Heart right ventricle (tissue), 16 donors: ENCODE data around the gene KCP. TPM values are rescaled to one million over a fixed set of nuclear protein-coding genes. Genes with fewer than 3 reads are reported as not detected.
"Not testable (repeated sequence)": the region's sequence is repeated elsewhere in the genome, so short reads cannot be mapped to it uniquely, and the experiment has no call there.

Experiments
- ATAC-seq, 8 donors: fragments of 200-7000 bp; cut with Tn5 transposase; one replicate each; pipeline ENCODE4 v1.9.1; 2020; ENCODE audit warnings: mild to moderate bottlenecking in 8 of 8, moderate library complexity in 8 of 8, moderate number of reproducible peaks in 1 of 8
- DNase-seq, 2 donors: peaks; one replicate each; pipeline ENCODE4 v3.0.0-alpha.2; 2020
- H3K27ac ChIP-seq, 10 donors: fragments of 200-600 bp; sonication (generic) in 2 of 10; one replicate each; pipeline versions ENCODE4 v1.5.0 to v1.8.0; 2020 to 2022; ENCODE audit warnings: mild to moderate bottlenecking in 3 of 10
- H3K27me3 ChIP-seq, 7 donors: fragments of 200-600 bp; one replicate each; pipeline ENCODE4 v1.8.0; 2021 to 2022; ENCODE audit warnings: mild to moderate bottlenecking in 2 of 7
- H3K36me3 ChIP-seq, 9 donors: fragments of 200-600 bp; sonication (generic) in 1 of 9; one replicate each; pipeline versions ENCODE4 v1.5.0 to v1.8.0; 2020 to 2022; ENCODE audit warnings: mild to moderate bottlenecking in 2 of 9
- H3K4me1 ChIP-seq, 9 donors: fragments of 200-600 bp; sonication (generic) in 1 of 9; one replicate each; pipeline versions ENCODE4 v1.5.0 to v1.8.0; 2020 to 2022; ENCODE audit warnings: mild to moderate bottlenecking in 4 of 9
- H3K4me3 ChIP-seq, 10 donors: fragments of 200-600 bp; sonication (generic) in 2 of 10; one replicate each; pipeline versions ENCODE4 v1.5.0 to v1.8.0; 2020 to 2022; ENCODE audit warnings: mild to moderate bottlenecking in 7 of 10, moderate library complexity in 2 of 10
- H3K9me3 ChIP-seq, 11 donors: fragments of 200-600 bp in 10 of 11; sonication (generic) in 2 of 11; one replicate each; pipeline versions ENCODE4 v1.5.0 to v1.8.0; 2013 to 2022; ENCODE audit warnings: mild to moderate bottlenecking in 2 of 11, control low read depth in 1 of 11, moderate library complexity in 1 of 11
- CTCF ChIP-seq, 9 donors: fragments of 200-600 bp; sonication (generic) in 2 of 9; IDR thresholded peaks; one replicate each; pipeline versions ENCODE4 v1.5.0 to v1.8.0; 2021 to 2022; ENCODE audit warnings: antibody characterized with exemption in 9 of 9, mild to moderate bottlenecking in 5 of 9, moderate library complexity in 1 of 9
- WGBS, 2 donors: extraction: QIAGEN DNeasy Blood & Tissue Kit; methylation state at CpG; one replicate each; pipeline ENCODE4 v1.1.7; 2013; ENCODE audit warnings: inconsistent platforms in 1 of 2; 5-methylcytosine and 5-hydroxymethylcytosine counted together
- intact Hi-C, 10 donors: fragments of 100-400 bp; cut with DNase I; formaldehyde crosslinking; loops; one replicate each; pipeline versions ENCODE4 v1.11.1 to v1.14.2; 2022
- polyA plus RNA-seq, 2 donors: library from polyadenylated mRNA; stranded (reverse); fragments of 200-250 nt; gene quantifications; one replicate each; pipeline ENCODE4 v1.2.3, GENCODE V29; 2013
- total RNA-seq, 10 donors: library from RNA; stranded (reverse); fragmentation: NEBNext Ultra II Directional in 3 of 10; extraction: Animal tissue kit (Norgen Biotek cat#: 25700) in 3 of 10; gene quantifications; one replicate each; pipeline versions ENCODE4 v1.2.1 to v1.2.4, GENCODE V29; 2021 to 2023
- donor health status: Arrhythmogenic right ventricular cardiomyopathy.
- donor health status: ischemic (EF 13 %, LVEDD 7.1; RV severe dilation, severe dysfunction).
- donor health status: healthy with polysubstance abuse.
- donor health status: DM: no; HTN: yes; CAD: no.
- donor health status: DM: no; HTN: no; CAD: no.
- donor health status: ischemic (EF 25% LVEDD 6.9; RV normal size, moderate dysfunction).
- donor health status: ischemic (EF 25% LVEDD 5.7; RV mildly dilated, moderate dysfunction).
- donor health status: healthy.
- donor health status: DM: yes; HTN: yes; CAD: no.
- donor health status: Ischemic cardiomyopathy.
- donor health status: ischemic (EF 35%, LVEDD 5.7; RV mildly dilated, moderate dysfunction).
- donor health status: nonischemic (EF 11% LVEDD 7.7; RV severe dilation, severe dysfunction).
- donor health status: DM: yes; HTN: yes; CAD: no.
- donor health status: PGD.
- donor health status: ischemic (EF 29% LVEDD 5.4; RV normal size, mild dysfunction).
- donor health status: nonischemic (EF 23%, LVEDD 6.1; RV moderate dilation, normal function).

The KCP gene
- total and polyA plus RNA-seq, 12 donors, result 0.09 to 0.44 (median 0.27) TPM

GRCh38 chr7:128947854-128948253 is 37.3 kb upstream of the KCP start:
- Histone ChIP-seq H3K36me3 (peaks cover 0 to 64% (median 4%) of the 10 kb centered on the region in 9 donors), H3K4me3 (no peak overlapping the region), H3K4me1 (peaks cover 0 to 20% (median 0%) of the 10 kb centered on the region in 9 donors), H3K9me3 (no peaks in the 10 kb centered on the region), H3K27ac (peak overlapping the region in 1 of 10 donors; percentile 10), H3K27me3 (peaks cover 0 to 21% (median 0%) of the 10 kb centered on the region in 7 donors)
- ATAC-seq (no peak), DNase-seq (no peak)
- intact Hi-C loops, result no loop called here
- TF ChIP-seq CTCF (IDR thresholded peaks at IDR 0.05), result no peak
- WGBS, 2 donors, result 86 to 92% methylated on average over 9 of the region's 9 CpGs

- Histone ChIP-seq H3K9me3 (no peaks in the 10 kb centered on the region), H3K36me3 (peaks cover 0 to 62% (median 4%) of the 10 kb centered on the region in 9 donors), H3K4me3 (no peak overlapping the region), H3K4me1 (peaks cover 0 to 23% (median 0%) of the 10 kb centered on the region in 9 donors), H3K27ac (no peak overlapping the region), H3K27me3 (peaks cover 0 to 24% (median 0%) of the 10 kb centered on the region in 7 donors)
- peak in 2 of 9 donors; percentile 5 to 23 for TF ChIP-seq CTCF (IDR thresholded peaks at IDR 0.05)
- ATAC-seq (peak in 2 of 8 donors; percentile 8 to 31), DNase-seq (no peak)
- intact Hi-C loops, result no loop called here
- WGBS, 2 donors, result 80 to 83% methylated on average over 21 to 22 of the region's 22 CpGs
Measured at GRCh38 chr7:128946936-128947830, 36.7 kb upstream of the KCP start.

DNA sequence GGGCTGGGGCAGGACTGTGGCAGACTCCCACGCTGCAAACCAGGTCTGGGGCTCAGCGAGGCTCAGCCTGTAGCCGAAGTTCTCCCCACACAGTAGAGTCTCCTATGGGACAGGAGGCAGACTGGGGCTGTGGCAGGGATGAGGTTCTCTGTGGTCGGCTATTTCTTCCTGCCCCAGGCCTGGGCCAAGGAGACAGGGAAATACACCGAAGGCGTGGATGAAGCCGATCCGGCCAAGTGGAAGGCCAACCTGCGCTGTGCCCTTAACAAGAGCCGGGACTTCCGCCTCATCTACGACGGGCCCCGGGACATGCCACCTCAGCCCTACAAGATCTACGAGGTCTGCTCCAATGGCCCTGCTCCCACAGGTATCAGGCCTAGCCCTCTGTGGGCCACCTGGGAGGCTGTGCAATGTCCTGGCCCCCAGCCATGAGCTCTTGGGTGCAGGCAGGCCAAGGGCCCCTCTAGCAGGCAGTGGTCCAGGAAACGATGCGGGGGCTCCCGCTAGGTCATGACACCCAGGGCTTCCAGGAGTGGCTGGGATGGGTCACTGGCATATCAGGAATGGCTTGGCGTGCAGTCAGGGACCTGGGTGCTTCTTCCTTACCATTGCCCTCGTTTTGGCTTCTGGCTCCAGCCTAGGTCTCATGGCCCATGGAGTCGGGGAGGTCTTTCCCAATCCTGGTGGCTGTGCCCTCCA is 35.3 kb upstream of the KCP start:
- ATAC-seq (no peak), DNase-seq (no peak)
- TF ChIP-seq CTCF (IDR thresholded peaks at IDR 0.05), result no peak
- Histone ChIP-seq H3K36me3 (peaks cover 0 to 50% (median 0%) of the 10 kb centered on the region in 9 donors), H3K9me3 (no peaks in the 10 kb centered on the region), H3K27ac (no peak overlapping the region), H3K4me3 (no peak overlapping the region), H3K27me3 (peaks cover 0 to 36% (median 4%) of the 10 kb centered on the region in 7 donors), H3K4me1 (peaks cover 0 to 33% (median 0%) of the 10 kb centered on the region in 9 donors)
- intact Hi-C loops, result no loop called here
- WGBS, 2 donors, result 87 to 88% methylated on average over 21 of the region's 21 CpGs

DNA sequence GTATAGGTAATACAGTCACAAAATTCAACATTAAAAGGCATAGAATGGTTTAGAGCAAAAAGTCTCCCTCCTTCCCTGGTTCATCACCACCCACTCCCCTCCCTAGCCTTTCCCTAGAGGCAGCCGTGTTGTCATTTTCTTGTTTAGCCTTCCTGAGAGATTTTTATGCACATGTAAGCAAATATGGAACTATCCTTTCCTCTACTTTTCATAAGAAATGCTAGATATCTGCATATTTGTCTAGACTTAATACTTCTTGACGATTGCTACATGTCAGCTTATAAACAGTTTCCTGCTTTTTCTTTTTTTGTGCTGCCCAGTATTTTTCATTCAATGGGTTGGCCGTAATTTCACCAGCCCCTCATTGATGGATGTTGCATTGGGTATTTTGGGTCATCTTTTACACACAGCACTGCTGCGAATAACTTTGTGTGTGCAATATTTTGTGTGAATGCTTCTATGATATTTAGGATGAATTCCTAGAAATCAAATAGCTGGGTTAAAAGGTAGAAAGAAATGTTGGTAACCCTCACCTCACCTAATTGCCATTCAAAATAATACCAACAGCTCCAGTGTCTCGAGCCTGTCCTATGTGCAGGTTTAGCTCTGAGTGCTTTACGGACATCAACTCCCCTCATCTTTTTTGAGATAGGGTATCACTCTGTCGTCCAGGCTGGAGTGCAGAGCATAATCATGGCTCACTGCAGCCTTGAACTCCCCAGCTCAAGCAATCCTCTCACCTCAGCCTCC is 34.2 kb upstream of the KCP start:
- H3K4me3 ChIP-seq, result no peak overlapping the region
- H3K4me1 ChIP-seq, result peaks cover 0 to 39% (median 0%) of the 10 kb centered on the region in 9 donors
- H3K27me3 ChIP-seq, result peaks cover 0 to 46% (median 12%) of the 10 kb centered on the region in 7 donors
- WGBS, 2 donors, result 73 to 74% methylated on average over 7 of the region's 7 CpGs
- no peak for TF ChIP-seq CTCF (IDR thresholded peaks at IDR 0.05)
- no peaks in the 10 kb centered on the region for H3K9me3 ChIP-seq
- DNase-seq (no peak), ATAC-seq (no peak)
- no peak overlapping the region for H3K27ac ChIP-seq
- H3K36me3 ChIP-seq, result peaks cover 0 to 43% (median 0%) of the 10 kb centered on the region in 9 donors
- intact Hi-C loops, result no loop called here

GRCh38 chr7:128943251-128943650 is 32.7 kb upstream of the KCP start:
- DNase-seq, ATAC-seq, H3K9me3 ChIP-seq, intact Hi-C loops, H3K27ac ChIP-seq, H3K4me3 ChIP-seq: not testable (repeated sequence)
- H3K4me1 ChIP-seq, result peaks cover 0 to 42% (median 8%) of the 10 kb centered on the region in 9 donors
- peaks cover 0 to 59% (median 26%) of the 10 kb centered on the region in 7 donors for H3K27me3 ChIP-seq
- 88 to 89% methylated on average over 2 of the region's 2 CpGs for WGBS, 2 donors
- H3K36me3 ChIP-seq, result peaks cover 0 to 35% (median 0%) of the 10 kb centered on the region in 9 donors
